A673 (cell line): ENCODE data around the gene ATP6V1F. TPM values are rescaled to one million over a fixed set of nuclear protein-coding genes. Genes with fewer than 3 reads are reported as not detected.

Experiments
- BruUV-seq: library from RNA; stranded (reverse); fragments of 400-500 nt; replicated peaks from 2 replicates; lab custom pipeline; 2021; lab: Mats Ljungman, UMichigan
- CTCF ChIA-PET: fragments of 300-600 bp; sonication (Branson Sonifier 250); formaldehyde crosslinking; loops from one replicate; lab custom pipeline; 2022; ENCODE audit warnings: antibody characterized with exemption; lab: Charles Lee
- POLR2A ChIA-PET: fragments of 300-600 bp; sonication (Branson Sonifier 250); formaldehyde crosslinking; loops from one replicate; lab custom pipeline; 2022; ENCODE audit warnings: antibody characterized with exemption; ENCODE audit not compliant: low non-redundant PET; lab: Charles Lee
- DNase-seq: peaks from one replicate; pipeline ENCODE4 v3.0.0-alpha.2; 2015; ENCODE audit warnings: low spot score
- H3K27ac ChIP-seq: fragments of 200-600 bp; sonication (generic); 2 replicates; pipeline ENCODE4 v1.5.1; 2016; ENCODE audit warnings: mixed run types, low read depth, mild to moderate bottlenecking, mixed read lengths, antibody characterized with exemption, low read length; ENCODE audit not compliant: poor library complexity, severe bottlenecking
- H3K27me3 ChIP-seq: fragments of 200-600 bp; sonication (generic); replicated peaks from 2 replicates; pipeline ENCODE4 v1.6.1; 2017; ENCODE audit warnings: mixed run types, low read depth, mild to moderate bottlenecking, mixed read lengths, antibody characterized with exemption, low read length; ENCODE audit not compliant: insufficient read depth, poor library complexity
- H3K36me3 ChIP-seq: fragments of 200-600 bp; sonication (generic); 2 replicates; pipeline ENCODE4 v1.6.1; 2016; ENCODE audit warnings: mixed run types, mild to moderate bottlenecking, mixed read lengths, antibody characterized with exemption, low read length; ENCODE audit not compliant: insufficient read depth, poor library complexity, severe bottlenecking
- H3K4me1 ChIP-seq: fragments of 200-600 bp; sonication (generic); 2 replicates; pipeline ENCODE4 v1.6.1; 2017; ENCODE audit warnings: mixed run types, mild to moderate bottlenecking, mixed read lengths, antibody characterized with exemption, low read length; ENCODE audit not compliant: insufficient read depth, poor library complexity, severe bottlenecking
- H3K4me3 ChIP-seq: fragments of 200-600 bp; sonication (generic); 2 replicates; pipeline ENCODE4 v1.5.1; 2016; ENCODE audit warnings: low read depth, mixed run types, mild to moderate bottlenecking, mixed read lengths, low read length; ENCODE audit not compliant: poor library complexity, severe bottlenecking
- H3K9me3 ChIP-seq: fragments of 200-600 bp; sonication (generic); 2 replicates; pipeline ENCODE4 v1.6.1; 2016; ENCODE audit warnings: mixed run types, low read depth, mild to moderate bottlenecking, mixed read lengths, antibody characterized with exemption, low read length; ENCODE audit not compliant: poor library complexity, severe bottlenecking
- CTCF ChIP-seq: fragments of 300-800, 200-600 bp; sonication (generic); conservative IDR thresholded peaks from 2 replicates; pipeline ENCODE4 v1.5.1; 2017; ENCODE audit warnings: low read depth, mild to moderate bottlenecking, antibody characterized with exemption, low read length, moderate library complexity, mixed read lengths
- EZH2 ChIP-seq: fragments of 200-600 bp; sonication (generic); IDR thresholded peaks from 2 replicates; pipeline ENCODE4 v1.6.1; 2017; ENCODE audit warnings: borderline replicate concordance, low read depth, mild to moderate bottlenecking, mixed read lengths, antibody characterized with exemption, low read length; ENCODE audit not compliant: poor library complexity, severe bottlenecking
- intact Hi-C: fragments of 100-400 bp; cut with micrococcal nuclease; formaldehyde crosslinking; loops from one replicate; pipeline ENCODE4 v1.10.0; 2022; ENCODE audit not compliant: unreplicated experiment
- total RNA-seq: library from RNA; stranded (reverse); gene quantifications from 2 replicates; pipeline ENCODE4 v1.2.3, GENCODE V29; 2021

ATP6V1F gene
- total RNA-seq, 1 experiment from 2014 or later, result 148 TPM

- intact Hi-C loops, result no loop called here
- H3K27me3 ChIP-seq, result no peaks in the 10 kb centered on the region
- no peak overlapping the region for H3K4me3 ChIP-seq
- BruUV-seq, result no TSS peak
- no peak for DNase-seq
- no peaks in the 10 kb centered on the region for H3K4me1 ChIP-seq
- no peak for TF ChIP-seq EZH2
- TF ChIP-seq CTCF, result no peak
- ChIA-PET POLR2A (no interaction called here), CTCF (no interaction called here)
- no peak overlapping the region for H3K27ac ChIP-seq
- H3K36me3 ChIP-seq, result no peaks in the 10 kb centered on the region
- H3K9me3 ChIP-seq, result no peaks in the 10 kb centered on the region
Measured at GRCh38 chr7:128818694-128819093, 44.0 kb upstream of the ATP6V1F start.

- TF ChIP-seq EZH2, result no peak
- TF ChIP-seq CTCF, result no peak
- Histone ChIP-seq H3K27ac (no peak overlapping the region), H3K27me3 (no peaks in the 10 kb centered on the region), H3K4me1 (no peaks in the 10 kb centered on the region), H3K4me3 (no peak overlapping the region), H3K36me3 (no peaks in the 10 kb centered on the region), H3K9me3 (no peaks in the 10 kb centered on the region)
- intact Hi-C loops, result no loop called here
- no peak for DNase-seq
- POLR2A ChIA-PET, result interaction anchor here (0.5 kb wide), 1 partner anchor 40 kb away, joined by 5 read pairs; no protein-coding TSS in a partner anchor
- no TSS peak for BruUV-seq
- CTCF ChIA-PET, result no interaction called here
Measured at GRCh38 chr7:128821724-128822123, 40.9 kb upstream of the ATP6V1F start.

GRCh38 chr7:128826512-128826911 lies 36.1 kb upstream of the ATP6V1F start:
- H3K27ac ChIP-seq, result no peak overlapping the region
- TF ChIP-seq EZH2, result no peak
- no peak for TF ChIP-seq CTCF
- no peaks in the 10 kb centered on the region for H3K36me3 ChIP-seq
- peaks cover 10% of the 10 kb centered on the region for H3K4me1 ChIP-seq
- DNase-seq, result no peak
- no TSS peak for BruUV-seq
- no peaks in the 10 kb centered on the region for H3K9me3 ChIP-seq
- ChIA-PET POLR2A (no interaction called here), CTCF (no interaction called here)
- no peak overlapping the region for H3K4me3 ChIP-seq
- intact Hi-C loops, result no loop called here
- no peaks in the 10 kb centered on the region for H3K27me3 ChIP-seq

DNA sequence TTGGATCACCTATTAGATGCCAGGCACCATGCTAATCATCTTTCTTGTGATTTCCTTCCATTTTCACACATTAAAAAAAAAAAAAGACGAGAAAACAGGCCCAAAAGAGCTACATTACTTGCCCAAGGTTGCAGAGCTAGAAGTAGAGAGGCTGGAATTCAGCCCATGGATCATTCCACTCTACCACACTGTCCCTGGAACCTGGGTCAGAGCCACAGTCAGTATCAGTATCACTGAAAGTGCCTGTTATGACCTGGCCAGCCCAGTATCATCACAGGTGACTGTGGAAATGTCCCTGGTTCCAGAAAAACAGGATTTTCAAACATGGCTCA lies 35.8 kb upstream of the ATP6V1F start:
- H3K4me3 ChIP-seq, result no peak overlapping the region
- ChIA-PET CTCF (no interaction called here), POLR2A (no interaction called here)
- H3K9me3 ChIP-seq, result no peaks in the 10 kb centered on the region
- intact Hi-C loops, result no loop called here
- no peak for TF ChIP-seq EZH2
- TF ChIP-seq CTCF, result no peak
- H3K4me1 ChIP-seq, result peaks cover 14% of the 10 kb centered on the region
- no TSS peak for BruUV-seq
- H3K36me3 ChIP-seq, result no peaks in the 10 kb centered on the region
- H3K27me3 ChIP-seq, result no peaks in the 10 kb centered on the region
- DNase-seq, result no peak
- no peak overlapping the region for H3K27ac ChIP-seq
